HepG2 (cell line): ENCODE data around the gene IL1B. TPM values are rescaled to one million over a fixed set of nuclear protein-coding genes. Genes with fewer than 3 reads are reported as not detected.

Experiments used
- AHDC1 ChIP-seq: sonication (generic); formaldehyde crosslinking; IDR thresholded peaks from 2 replicates; pipeline ENCODE4 v1.5.1; 2020; ENCODE audit warnings: mild to moderate bottlenecking, missing genetic modification reagents, borderline replicate concordance
- CEBPG ChIP-seq: IDR thresholded peaks from 2 replicates; pipeline ENCODE4 v1.6.1; 2016
- CREB1 ChIP-seq, 2 experiments: fragments of 450-650 bp in 1 of 2; IDR thresholded peaks; 2 replicates each; pipeline ENCODE4 v1.6.1; 2016 to 2017; ENCODE audit warnings: control low read depth in 1 of 2, mild to moderate bottlenecking in 1 of 2, missing compliant biosample characterization in 1 of 2, missing genetic modification characterization in 1 of 2
- DRAP1 ChIP-seq: IDR thresholded peaks from 2 replicates; pipeline ENCODE4 v1.6.1; 2016; ENCODE audit warnings: missing genetic modification reagents, missing compliant biosample characterization
- GATAD2A ChIP-seq: IDR thresholded peaks from 2 replicates; pipeline ENCODE4 v1.6.1; 2016
- HHEX ChIP-seq: IDR thresholded peaks from 2 replicates; pipeline ENCODE4 v1.6.1; 2016; ENCODE audit warnings: control low read depth
- LCORL ChIP-seq, 2 experiments: fragments of 450-650 bp in 1 of 2; sonication (generic) in 1 of 2; formaldehyde crosslinking in 1 of 2; IDR thresholded peaks; 2 replicates each; pipeline versions ENCODE4 v1.5.0 to v1.6.1; 2017 to 2020; ENCODE audit warnings: antibody characterized with exemption in 1 of 2, missing genetic modification reagents in 1 of 2
- PCBP2 ChIP-seq: fragments of 200-400 bp; formaldehyde crosslinking; optimal IDR thresholded peaks from 2 replicates; pipeline ENCODE3; 2018; ENCODE audit warnings: low read length, low read depth; ENCODE audit not compliant: poor library complexity, severe bottlenecking
- RFX3 ChIP-seq: IDR thresholded peaks from 2 replicates; pipeline ENCODE4 v1.6.1; 2016; ENCODE audit warnings: missing biosample characterization, missing genetic modification reagents
- RXRB ChIP-seq: IDR thresholded peaks from 2 replicates; pipeline ENCODE4 v1.6.1; 2016; ENCODE audit warnings: borderline replicate concordance, missing genetic modification reagents, missing compliant biosample characterization
- TBP ChIP-seq: sonication (generic); formaldehyde crosslinking; IDR thresholded peaks from 2 replicates; pipeline ENCODE4 v1.5.0; 2020; ENCODE audit warnings: missing genetic modification reagents
- TOE1 ChIP-seq: sonication (generic); formaldehyde crosslinking; IDR thresholded peaks from 2 replicates; pipeline ENCODE4 v1.4.0; 2020; ENCODE audit warnings: mild to moderate bottlenecking, missing genetic modification reagents
- TSC22D2 ChIP-seq: sonication (generic); formaldehyde crosslinking; IDR thresholded peaks from 2 replicates; pipeline ENCODE4 v1.5.1; 2020; ENCODE audit warnings: missing genetic modification reagents, mild to moderate bottlenecking, borderline replicate concordance
- ZBTB21 ChIP-seq: sonication (generic); formaldehyde crosslinking; IDR thresholded peaks from 2 replicates; pipeline ENCODE4 v1.4.0; 2020; ENCODE audit warnings: missing genetic modification reagents
- ZNF292 ChIP-seq: sonication (generic); formaldehyde crosslinking; IDR thresholded peaks from 2 replicates; pipeline ENCODE4 v1.8.1; 2022; ENCODE audit warnings: mild to moderate bottlenecking, low read depth, missing genetic modification reagents, borderline replicate concordance
- ZNF557 ChIP-seq: sonication (generic); formaldehyde crosslinking; IDR thresholded peaks from 2 replicates; pipeline ENCODE4 v1.4.0; 2020; ENCODE audit warnings: missing genetic modification reagents
- ZNF567 ChIP-seq: sonication (generic); formaldehyde crosslinking; IDR thresholded peaks from 2 replicates; pipeline ENCODE4 v1.8.1; 2023; ENCODE audit warnings: mild to moderate bottlenecking, missing genetic modification reagents, borderline replicate concordance
- ZNF597 ChIP-seq: sonication (generic); formaldehyde crosslinking; IDR thresholded peaks from 2 replicates; pipeline ENCODE4 v1.5.0; 2020; ENCODE audit warnings: missing genetic modification reagents
- ZNF644 ChIP-seq: IDR thresholded peaks from 2 replicates; pipeline ENCODE4 v1.6.1; 2016; ENCODE audit warnings: low read depth
- ZNF670 ChIP-seq: sonication (generic); formaldehyde crosslinking; IDR thresholded peaks from 2 replicates; pipeline ENCODE4 v1.8.0; 2022; ENCODE audit warnings: mild to moderate bottlenecking, missing genetic modification reagents, borderline replicate concordance
- ZNF709 ChIP-seq: sonication (generic); formaldehyde crosslinking; IDR thresholded peaks from 2 replicates; pipeline ENCODE4 v1.5.0; 2020; ENCODE audit warnings: mild to moderate bottlenecking, missing genetic modification reagents
- ZNF776 ChIP-seq: sonication (generic); formaldehyde crosslinking; IDR thresholded peaks from 2 replicates; pipeline ENCODE4 v1.4.0; 2020; ENCODE audit warnings: mild to moderate bottlenecking, missing genetic modification reagents
- polyA plus RNA-seq, 8 experiments: library from polyadenylated mRNA; depleted of rRNA in 3 of 8; stranded (reverse) in 7 of 8; unstranded in 1 of 8; fragments of >200 nt; fragmentation: Illumina TruSeq in 4 of 8; extraction: Trizol in 4 of 8; gene quantifications; 2 replicates each; pipeline versions ENCODE4 v1.2.1 to v1.2.3, GENCODE V29; 2011 to 2016; ENCODE audit warnings: low read depth in 4 of 8, missing spikeins in 1 of 8, mixed read lengths in 1 of 8; ENCODE audit not compliant: insufficient read depth in 1 of 8
- total RNA-seq, 5 experiments: library from RNA; depleted of rRNA; stranded (reverse); fragments of >200 nt; fragmentation: Illumina TruSeq; extraction: Trizol; gene quantifications; 2 replicates each; pipeline ENCODE4 v1.2.3, GENCODE V29; 2016; ENCODE audit warnings: low read depth in 1 of 5
- TF ChIP-seq, protein P1 (sequence below): IDR thresholded peaks from 2 replicates; pipeline ENCODE4 v1.6.1; 2016; ENCODE audit warnings: low read depth

The IL1B gene
- total and polyA plus RNA-seq, 2 of the 13 experiments (the other 11 are each of a cell fraction or from before 2014, with no cell fraction given), result 0.18 TPM; not detected in 1

- TF ChIP-seq AHDC1 (CRISPR knock-in tag), result no peak
- TF ChIP-seq CREB1 (IDR thresholded peaks at IDR 0.05), result no peak
- TF ChIP-seq CREB1 (CRISPR knock-in tag; IDR thresholded peaks at IDR 0.05), result no peak
- no peak for TF ChIP-seq HHEX (CRISPR knock-in tag)
- no peak for TF ChIP-seq ZNF709 (CRISPR knock-in tag)
- TF ChIP-seq PCBP2, result no peak
- peak; percentile 59 for TF ChIP-seq GATAD2A (CRISPR knock-in tag)
- TF ChIP-seq TOE1 (CRISPR knock-in tag), result no peak
- TF ChIP-seq CEBPG, result 0 out of 2 replicates have a peak, but pooled peaks have one; percentile 1
- no peak for TF ChIP-seq ZNF776
- TF ChIP-seq ZNF567 (CRISPR knock-in tag), result no peak
- TF ChIP-seq ZNF597 (CRISPR knock-in tag), result no peak
- TF ChIP-seq ZNF292 (CRISPR knock-in tag), result no peak
- TF ChIP-seq TBP, result no peak
- TF ChIP-seq, protein P1, sequence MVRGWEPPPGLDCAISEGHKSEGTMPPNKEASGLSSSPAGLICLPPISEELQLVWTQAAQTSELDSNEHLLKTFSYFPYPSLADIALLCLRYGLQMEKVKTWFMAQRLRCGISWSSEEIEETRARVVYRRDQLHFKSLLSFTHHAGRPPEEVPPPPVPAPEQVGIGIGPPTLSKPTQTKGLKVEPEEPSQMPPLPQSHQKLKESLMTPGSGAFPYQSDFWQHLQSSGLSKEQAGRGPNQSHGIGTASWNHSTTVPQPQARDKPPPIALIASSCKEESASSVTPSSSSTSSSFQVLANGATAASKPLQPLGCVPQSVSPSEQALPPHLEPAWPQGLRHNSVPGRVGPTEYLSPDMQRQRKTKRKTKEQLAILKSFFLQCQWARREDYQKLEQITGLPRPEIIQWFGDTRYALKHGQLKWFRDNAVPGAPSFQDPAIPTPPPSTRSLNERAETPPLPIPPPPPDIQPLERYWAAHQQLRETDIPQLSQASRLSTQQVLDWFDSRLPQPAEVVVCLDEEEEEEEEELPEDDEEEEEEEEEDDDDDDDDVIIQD (CRISPR knock-in tag), result peak; percentile 53; the same call in 1 of the 2 replicates
- TF ChIP-seq RFX3 (CRISPR knock-in tag), result no peak
- no peak for TF ChIP-seq DRAP1 (CRISPR knock-in tag)
- TF ChIP-seq LCORL (IDR thresholded peaks at IDR 0.05), result peak; percentile 66; the same call in 1 of the 2 replicates
- TF ChIP-seq LCORL (CRISPR knock-in tag; IDR thresholded peaks at IDR 0.05), result no peak
- TF ChIP-seq ZNF557 (CRISPR knock-in tag), result no peak
- no peak for TF ChIP-seq ZBTB21 (CRISPR knock-in tag)
- peak; percentile 91 for TF ChIP-seq ZNF644 (CRISPR knock-in tag)
- TF ChIP-seq RXRB (CRISPR knock-in tag), result 0 out of 2 replicates have a peak, but pooled peaks have one; percentile 10
- TF ChIP-seq TSC22D2 (CRISPR knock-in tag), result no peak
- TF ChIP-seq ZNF670 (CRISPR knock-in tag), result no peak
Measured at GRCh38 chr2:112790305-112790704, 46.3 kb downstream of the IL1B start (continued).
